Measurements from ENCODE around the gene CRLF3.

Gene CRLF3

DNA sequence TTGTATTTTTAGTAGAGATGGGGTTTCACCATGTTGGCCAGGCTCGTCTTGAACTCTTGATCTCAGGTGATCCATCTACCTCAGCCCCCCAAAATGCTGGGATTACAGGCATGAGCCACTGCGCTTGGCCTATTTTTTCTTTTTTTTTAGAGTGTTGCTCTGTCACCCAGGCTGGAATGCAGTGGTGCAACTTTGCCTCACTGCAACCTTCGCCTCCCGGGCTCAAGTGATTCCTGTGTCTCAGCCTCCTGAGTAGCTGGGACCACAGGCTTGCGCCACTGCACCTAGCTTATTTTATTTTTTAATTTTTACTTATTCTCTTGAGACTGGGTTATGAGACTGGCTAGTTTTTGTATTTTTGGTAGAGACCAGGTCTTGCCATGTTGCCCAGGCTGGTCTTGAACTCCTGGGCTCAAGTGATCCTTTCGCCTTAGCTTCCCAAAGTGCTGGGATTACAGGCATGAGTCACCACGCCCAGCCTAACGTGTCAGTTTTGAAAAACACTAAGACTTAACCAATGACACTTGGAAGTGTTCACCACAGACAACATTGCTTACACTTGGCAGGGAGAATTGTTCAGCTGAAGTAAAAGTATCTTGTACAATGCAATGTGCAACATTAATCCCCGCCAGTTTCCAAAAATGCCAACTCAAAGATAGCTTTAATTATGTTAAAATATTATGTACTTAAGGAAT lies 34.2 kb upstream of the CRLF3 start:
- Histone ChIP-seq H3K9me3 (ENCODE audit: insufficient read depth, low read length, severe bottlenecking) (no peaks in the 10 kb centered on the region), H3K4me2 (ENCODE audit: insufficient read depth, low read length) (no peak overlapping the region), H3K36me3 (ENCODE audit: insufficient read depth, low read length) (peaks cover 82% of the 10 kb centered on the region)

DNA sequence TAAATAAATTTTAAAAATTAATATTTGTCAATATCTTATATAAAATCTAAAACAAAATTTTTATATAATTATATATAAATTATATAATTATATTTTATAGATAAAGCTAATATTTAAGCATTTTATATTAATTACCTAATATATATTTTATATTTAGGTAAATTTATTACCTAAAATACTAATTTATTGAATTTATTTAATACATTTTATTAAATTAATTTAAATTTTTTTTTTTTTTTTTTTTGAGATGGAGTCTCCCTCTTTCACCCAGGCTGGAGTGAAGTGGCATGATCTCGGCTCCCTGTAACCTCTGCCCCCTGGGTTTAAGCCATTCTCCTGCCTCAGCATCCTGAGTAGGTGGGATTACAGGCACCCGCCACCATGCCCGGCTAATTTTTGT lies 29.7 kb upstream of the CRLF3 start:
- no peak overlapping the region for H3K4me3 ChIP-seq (ENCODE audit: low read depth in 1 of 2, low read length in 2 of 2)
- no peaks in the 10 kb centered on the region for H3K4me1 ChIP-seq (ENCODE audit: insufficient read depth, low read length)
- no peaks in the 10 kb centered on the region for H3K27me3 ChIP-seq (ENCODE audit: insufficient read depth, low read length, poor library complexity)
- H3K9me3 ChIP-seq (ENCODE audit: insufficient read depth, low read length, severe bottlenecking), result no peaks in the 10 kb centered on the region
- peaks cover 4% of the 10 kb centered on the region; the same call in 1 of the 2 replicates for H4K20me1 ChIP-seq (ENCODE audit: insufficient read depth, low read length)
- ATAC-seq (ENCODE audit: insufficient read depth, low read depth) (no peak), DNase-seq (no peak)
- no peak overlapping the region for H3K27ac ChIP-seq (ENCODE audit: low read length)
- no peak overlapping the region for H3K9ac ChIP-seq (ENCODE audit: low read depth, low read length)
- TF ChIP-seq, protein P1, sequence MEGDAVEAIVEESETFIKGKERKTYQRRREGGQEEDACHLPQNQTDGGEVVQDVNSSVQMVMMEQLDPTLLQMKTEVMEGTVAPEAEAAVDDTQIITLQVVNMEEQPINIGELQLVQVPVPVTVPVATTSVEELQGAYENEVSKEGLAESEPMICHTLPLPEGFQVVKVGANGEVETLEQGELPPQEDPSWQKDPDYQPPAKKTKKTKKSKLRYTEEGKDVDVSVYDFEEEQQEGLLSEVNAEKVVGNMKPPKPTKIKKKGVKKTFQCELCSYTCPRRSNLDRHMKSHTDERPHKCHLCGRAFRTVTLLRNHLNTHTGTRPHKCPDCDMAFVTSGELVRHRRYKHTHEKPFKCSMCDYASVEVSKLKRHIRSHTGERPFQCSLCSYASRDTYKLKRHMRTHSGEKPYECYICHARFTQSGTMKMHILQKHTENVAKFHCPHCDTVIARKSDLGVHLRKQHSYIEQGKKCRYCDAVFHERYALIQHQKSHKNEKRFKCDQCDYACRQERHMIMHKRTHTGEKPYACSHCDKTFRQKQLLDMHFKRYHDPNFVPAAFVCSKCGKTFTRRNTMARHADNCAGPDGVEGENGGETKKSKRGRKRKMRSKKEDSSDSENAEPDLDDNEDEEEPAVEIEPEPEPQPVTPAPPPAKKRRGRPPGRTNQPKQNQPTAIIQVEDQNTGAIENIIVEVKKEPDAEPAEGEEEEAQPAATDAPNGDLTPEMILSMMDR (IDR thresholded peaks at IDR 0.05; ENCODE audit: borderline replicate concordance, extremely low read depth, low read length, poor library complexity, severe bottlenecking), result no peak
- no peak for TF ChIP-seq EZH2 (IDR thresholded peaks at IDR 0.05; ENCODE audit: borderline replicate concordance, low read depth, low read length, severe bottlenecking)
- H3K36me3 ChIP-seq (ENCODE audit: insufficient read depth, low read length), result peaks cover 78% of the 10 kb centered on the region
- no peak overlapping the region for H2AFZ ChIP-seq (ENCODE audit: low read depth, low read length)
- H3K79me2 ChIP-seq (ENCODE audit: insufficient read depth, low read length), result peaks cover under 1% of the 10 kb centered on the region; the same call in 1 of the 2 replicates
- no peak overlapping the region for H3K4me2 ChIP-seq (ENCODE audit: insufficient read depth, low read length)

More for the DNA sequence above, 34.2 kb upstream of the CRLF3 start:
- TF ChIP-seq, protein P1 (IDR thresholded peaks at IDR 0.05; ENCODE audit: borderline replicate concordance, extremely low read depth, low read length, poor library complexity, severe bottlenecking), result no peak
- H3K4me3 ChIP-seq (ENCODE audit: low read depth in 1 of 2, low read length in 2 of 2), result no peak overlapping the region
- H3K4me1 ChIP-seq (ENCODE audit: insufficient read depth, low read length), result no peaks in the 10 kb centered on the region
- no peak overlapping the region for H3K9ac ChIP-seq (ENCODE audit: low read depth, low read length)
- H3K27me3 ChIP-seq (ENCODE audit: insufficient read depth, low read length, poor library complexity), result no peaks in the 10 kb centered on the region
- no peak overlapping the region for H2AFZ ChIP-seq (ENCODE audit: low read depth, low read length)
- ATAC-seq (ENCODE audit: insufficient read depth, low read depth) (no peak), DNase-seq (no peak)
- H4K20me1 ChIP-seq (ENCODE audit: insufficient read depth, low read length), result 0 out of 2 replicates have a peak, but pooled peaks cover 3% of the 10 kb centered on the region
- no peak overlapping the region for H3K27ac ChIP-seq (ENCODE audit: low read length)
- H3K79me2 ChIP-seq (ENCODE audit: insufficient read depth, low read length), result no peaks in the 10 kb centered on the region

- Histone ChIP-seq H3K27ac (ENCODE audit: low read length) (no peak overlapping the region), H4K20me1 (ENCODE audit: insufficient read depth, low read length) (peaks cover 3% of the 10 kb centered on the region; the same call in 1 of the 2 replicates), H2AFZ (ENCODE audit: low read depth, low read length) (no peak overlapping the region), H3K4me3 (ENCODE audit: low read depth in 1 of 2, low read length in 2 of 2) (no peak overlapping the region), H3K27me3 (ENCODE audit: insufficient read depth, low read length, poor library complexity) (no peaks in the 10 kb centered on the region), H3K9me3 (ENCODE audit: insufficient read depth, low read length, severe bottlenecking) (no peaks in the 10 kb centered on the region), H3K9ac (ENCODE audit: low read depth, low read length) (no peak overlapping the region), H3K4me1 (ENCODE audit: insufficient read depth, low read length) (no peaks in the 10 kb centered on the region), H3K4me2 (ENCODE audit: insufficient read depth, low read length) (no peak overlapping the region), H3K36me3 (ENCODE audit: insufficient read depth, low read length) (peaks cover 82% of the 10 kb centered on the region), H3K79me2 (ENCODE audit: insufficient read depth, low read length) (peaks cover 11% of the 10 kb centered on the region; the same call in 1 of the 2 replicates)
- DNase-seq (no peak), ATAC-seq (ENCODE audit: insufficient read depth, low read depth) (no peak)
- TF ChIP-seq EZH2 (IDR thresholded peaks at IDR 0.05; ENCODE audit: borderline replicate concordance, low read depth, low read length, severe bottlenecking), result no peak
- TF ChIP-seq, protein P1 (IDR thresholded peaks at IDR 0.05; ENCODE audit: borderline replicate concordance, extremely low read depth, low read length, poor library complexity, severe bottlenecking), result no peak
Observed at GRCh38 chr17:30848021-30848420, 23.5 kb upstream of the CRLF3 start.

Measured in DND-41 (cell line).